HG03354 (cell line): ENCODE measurements around the gene SEC22A.

Experiments used
- ATAC-seq: cut with Tn5 transposase; IDR thresholded peaks from one replicate; pipeline ENCODE4 v1.9.1; 2021; ENCODE audit warnings: mild to moderate bottlenecking; ENCODE audit not compliant: unreplicated experiment, poor library complexity, severe bottlenecking

The SEC22A gene

GRCh38 chr3:123285066-123285465, 83.3 kb downstream of the SEC22A start:
- no peak for ATAC-seq

GRCh38 chr3:123285479-123285878, 83.7 kb downstream of the SEC22A start:
- no peak for ATAC-seq

GRCh38 chr3:123285931-123286307, 84.2 kb downstream of the SEC22A start:
- no peak for ATAC-seq

GRCh38 chr3:123286308-123287023, 84.7 kb downstream of the SEC22A start:
- peak; percentile 64 for ATAC-seq

GRCh38 chr3:123287051-123287961, 85.6 kb downstream of the SEC22A start:
- ATAC-seq: no peak

- ATAC-seq: no peak
Observed at GRCh38 chr3:123287962-123288302, 86.2 kb downstream of the SEC22A start.

GRCh38 chr3:123289391-123290106, 87.8 kb downstream of the SEC22A start:
- ATAC-seq: no peak

GRCh38 chr3:123290107-123290930, 88.6 kb downstream of the SEC22A start:
- ATAC-seq: no peak

- ATAC-seq: no peak
Observed at GRCh38 chr3:123290962-123291361, 89.2 kb downstream of the SEC22A start.

GRCh38 chr3:123291404-123291803, 89.7 kb downstream of the SEC22A start:
- ATAC-seq: no peak

- ATAC-seq: no peak
Observed at GRCh38 chr3:123292321-123293310, 90.9 kb downstream of the SEC22A start.

GRCh38 chr3:123294296-123294938, 92.7 kb downstream of the SEC22A start:
- ATAC-seq: no peak

GRCh38 chr3:123295171-123295900, 93.6 kb downstream of the SEC22A start:
- no peak for ATAC-seq

GRCh38 chr3:123295901-123296250, 94.1 kb downstream of the SEC22A start:
- no peak for ATAC-seq

GRCh38 chr3:123296261-123296660, 94.5 kb downstream of the SEC22A start:
- ATAC-seq: no peak

- no peak for ATAC-seq
Observed at GRCh38 chr3:123296836-123297626, 95.3 kb downstream of the SEC22A start.

- no peak for ATAC-seq
Observed at GRCh38 chr3:123297627-123297899, 95.8 kb downstream of the SEC22A start.
